Mesothelial cell of epicardium (in vitro differentiated cells): ENCODE data around the gene KCNK5. TPM values are rescaled to one million over a fixed set of nuclear protein-coding genes. Genes with fewer than 3 reads are reported as not detected.

Source experiments
- DNase-seq, 2 experiments: peaks; one replicate each; pipeline ENCODE4 v3.0.0; 2021; ENCODE audit warnings: low spot score in 2 of 2; ENCODE audit not compliant: unreplicated experiment in 2 of 2
- H3K27ac Mint-ChIP-seq: 2 replicates; pipeline ENCODE4 v1.8.0; 2021; ENCODE audit warnings: mixed read lengths
- H3K27me3 Mint-ChIP-seq: 2 replicates; pipeline ENCODE4 v1.8.0; 2021; ENCODE audit warnings: low read depth, mixed read lengths
- H3K36me3 Mint-ChIP-seq: 2 replicates; pipeline ENCODE4 v1.8.0; 2021; ENCODE audit warnings: mixed read lengths
- H3K4me1 Mint-ChIP-seq: 2 replicates; pipeline ENCODE4 v1.8.0; 2021; ENCODE audit warnings: mixed read lengths
- H3K4me3 Mint-ChIP-seq: 2 replicates; pipeline ENCODE4 v1.8.0; 2021; ENCODE audit warnings: mild to moderate bottlenecking, moderate library complexity, mixed read lengths
- H3K9me3 Mint-ChIP-seq: 2 replicates; pipeline ENCODE4 v1.8.0; 2021; ENCODE audit warnings: mixed read lengths
- total RNA-seq: library from RNA; stranded (reverse); gene quantifications from 3 replicates; pipeline ENCODE4 v1.2.1, GENCODE V29; 2021
- TF ChIP-seq, protein P1 (sequence below): fragments of 200-600 bp; sonication (generic); IDR thresholded peaks from one replicate; pipeline ENCODE4 v1.5.0; 2021; ENCODE audit warnings: antibody characterized with exemption; ENCODE audit not compliant: unreplicated experiment

The KCNK5 gene
- total RNA-seq, 1 donor from 2014 or later = 2.5 TPM

DNA sequence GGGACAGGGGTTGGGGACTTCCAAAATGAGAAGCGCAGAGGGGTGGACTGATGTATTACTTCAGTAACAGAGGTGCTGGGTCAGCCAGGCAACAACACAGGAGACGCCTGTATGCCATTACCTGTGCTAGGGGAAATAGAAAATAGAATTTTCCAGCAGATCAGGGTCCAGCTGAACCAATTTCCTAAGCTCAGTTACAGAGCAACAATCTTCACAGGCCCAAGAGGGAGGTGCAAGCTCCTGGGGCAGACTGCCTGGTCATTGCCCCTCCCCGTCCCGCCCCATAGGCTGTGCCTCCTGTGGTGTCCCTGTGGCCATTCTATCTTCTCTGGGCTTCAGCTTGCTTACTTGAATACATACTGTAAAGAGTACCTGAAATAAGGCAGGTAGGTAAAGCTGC lies 3.7 kb downstream of the KCNK5 start:
- no peak overlapping the region for H3K4me3 Mint-ChIP-seq
- DNase-seq = no peak
- H3K27ac Mint-ChIP-seq = no peak overlapping the region

DNA sequence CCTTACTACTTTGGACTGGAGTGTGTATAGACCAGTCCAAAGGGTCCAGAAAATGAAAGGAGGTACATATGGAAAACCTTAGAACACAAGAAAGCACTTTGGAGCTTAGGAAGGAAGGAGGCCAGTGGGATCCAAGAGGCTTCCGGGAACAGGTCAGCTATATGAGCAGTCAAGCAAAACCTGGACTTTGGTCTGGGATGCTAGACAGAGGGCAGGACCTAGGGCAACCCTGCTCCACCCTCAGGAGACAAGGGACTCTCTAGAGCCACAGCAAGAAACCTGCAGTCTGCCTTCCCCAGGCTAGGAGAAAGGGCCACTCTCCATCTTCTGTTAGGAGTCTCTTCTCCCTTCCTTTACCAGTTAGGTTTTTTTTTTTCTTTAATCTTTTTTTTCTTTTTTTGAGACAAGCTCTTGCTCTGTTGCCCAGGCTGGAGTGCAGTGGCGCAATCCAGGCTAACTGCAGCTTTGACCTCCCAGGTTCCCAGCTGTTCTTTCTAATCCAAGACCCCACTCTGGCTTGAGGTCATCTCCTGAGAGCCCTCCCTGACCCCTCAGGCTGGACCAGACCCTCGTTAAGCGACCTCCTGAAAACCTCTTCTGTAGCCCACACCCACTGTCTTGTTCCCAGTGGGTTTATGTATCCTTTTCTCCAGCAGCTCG lies 4.6 kb downstream of the KCNK5 start:
- Mint-ChIP-seq H3K27ac (no peak overlapping the region), H3K36me3 (no peaks in the 10 kb centered on the region), H3K27me3 (peaks cover 27% of the 10 kb centered on the region), H3K9me3 (peaks cover 7% of the 10 kb centered on the region), H3K4me3 (no peak overlapping the region), H3K4me1 (peaks cover 26% of the 10 kb centered on the region)
- TF ChIP-seq, protein P1, sequence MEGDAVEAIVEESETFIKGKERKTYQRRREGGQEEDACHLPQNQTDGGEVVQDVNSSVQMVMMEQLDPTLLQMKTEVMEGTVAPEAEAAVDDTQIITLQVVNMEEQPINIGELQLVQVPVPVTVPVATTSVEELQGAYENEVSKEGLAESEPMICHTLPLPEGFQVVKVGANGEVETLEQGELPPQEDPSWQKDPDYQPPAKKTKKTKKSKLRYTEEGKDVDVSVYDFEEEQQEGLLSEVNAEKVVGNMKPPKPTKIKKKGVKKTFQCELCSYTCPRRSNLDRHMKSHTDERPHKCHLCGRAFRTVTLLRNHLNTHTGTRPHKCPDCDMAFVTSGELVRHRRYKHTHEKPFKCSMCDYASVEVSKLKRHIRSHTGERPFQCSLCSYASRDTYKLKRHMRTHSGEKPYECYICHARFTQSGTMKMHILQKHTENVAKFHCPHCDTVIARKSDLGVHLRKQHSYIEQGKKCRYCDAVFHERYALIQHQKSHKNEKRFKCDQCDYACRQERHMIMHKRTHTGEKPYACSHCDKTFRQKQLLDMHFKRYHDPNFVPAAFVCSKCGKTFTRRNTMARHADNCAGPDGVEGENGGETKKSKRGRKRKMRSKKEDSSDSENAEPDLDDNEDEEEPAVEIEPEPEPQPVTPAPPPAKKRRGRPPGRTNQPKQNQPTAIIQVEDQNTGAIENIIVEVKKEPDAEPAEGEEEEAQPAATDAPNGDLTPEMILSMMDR = no peak
- no peak for DNase-seq

More for the DNA sequence above, 3.7 kb downstream of the KCNK5 start:
- TF ChIP-seq, protein P1 = no peak
- Mint-ChIP-seq H3K27me3 (peaks cover 27% of the 10 kb centered on the region), H3K9me3 (peaks cover 7% of the 10 kb centered on the region), H3K36me3 (no peaks in the 10 kb centered on the region), H3K4me1 (peaks cover 28% of the 10 kb centered on the region)

DNA sequence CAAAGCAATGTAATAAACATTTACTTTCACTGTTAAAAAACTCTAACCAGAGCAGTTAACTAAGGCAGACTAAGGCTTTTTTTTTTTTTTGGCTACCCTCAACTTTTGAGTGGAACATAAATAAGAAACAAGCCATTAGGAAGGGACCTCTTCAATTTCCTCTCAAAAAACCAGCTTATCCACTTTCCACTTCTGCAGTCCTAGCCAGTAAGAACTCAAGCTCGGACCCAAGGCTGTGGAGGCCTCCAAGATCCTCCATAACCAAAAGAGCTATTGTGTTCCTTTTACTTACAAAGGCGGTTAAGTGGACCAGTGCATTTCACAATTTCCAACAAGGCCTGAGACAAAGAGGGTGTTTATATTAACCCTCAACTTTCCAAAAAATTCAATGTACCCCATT lies 5.3 kb downstream of the KCNK5 start:
- peaks cover 26% of the 10 kb centered on the region for H3K4me1 Mint-ChIP-seq
- H3K4me3 Mint-ChIP-seq = no peak overlapping the region
- peaks cover 26% of the 10 kb centered on the region for H3K27me3 Mint-ChIP-seq
- no peaks in the 10 kb centered on the region for H3K36me3 Mint-ChIP-seq
- TF ChIP-seq, protein P1 = no peak
- H3K9me3 Mint-ChIP-seq = peaks cover 7% of the 10 kb centered on the region
- no peak for DNase-seq
- H3K27ac Mint-ChIP-seq = no peak overlapping the region

DNA sequence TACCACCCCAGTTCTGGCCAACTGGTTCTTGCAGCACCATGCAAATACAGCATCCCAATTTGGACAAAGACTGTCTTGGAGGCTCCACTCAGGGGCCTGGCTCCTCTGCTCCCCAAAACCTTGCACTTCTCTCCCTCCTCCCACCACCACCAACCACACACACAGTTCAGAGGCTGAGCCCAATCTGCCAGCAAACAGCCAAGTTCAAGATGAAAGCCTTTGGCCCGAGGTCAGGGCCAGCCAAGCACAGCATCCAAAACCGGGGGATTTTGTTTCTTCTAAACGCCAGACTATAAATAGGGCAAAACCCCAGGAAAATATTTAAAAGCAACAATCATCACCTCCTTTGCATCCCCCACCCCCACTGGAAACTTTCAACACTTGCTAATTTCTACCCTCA lies 5.7 kb downstream of the KCNK5 start:
- DNase-seq = no peak
- TF ChIP-seq, protein P1 = no peak
- Mint-ChIP-seq H3K27ac (no peak overlapping the region), H3K9me3 (peaks cover 7% of the 10 kb centered on the region), H3K4me3 (no peak overlapping the region), H3K27me3 (peaks cover 22% of the 10 kb centered on the region), H3K4me1 (peaks cover 27% of the 10 kb centered on the region), H3K36me3 (no peaks in the 10 kb centered on the region)

DNA sequence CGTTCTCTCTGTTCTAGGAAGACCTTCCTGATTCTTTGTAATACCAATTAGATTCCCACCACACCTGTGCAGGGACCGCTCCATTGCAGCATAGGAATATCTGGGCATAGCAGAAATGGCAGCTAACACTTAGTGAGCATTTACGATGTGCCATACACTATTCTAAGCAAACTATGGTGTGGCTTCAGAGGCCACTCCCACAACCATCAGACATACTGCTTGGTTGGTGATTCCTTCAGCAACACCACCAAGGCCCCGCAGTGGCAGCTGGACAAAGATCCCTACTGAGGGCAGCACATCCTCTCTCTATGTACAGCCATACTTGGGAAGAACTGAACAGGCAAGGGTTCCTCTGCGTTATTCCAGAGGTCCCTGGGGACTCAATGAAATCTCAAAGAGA lies 6.2 kb downstream of the KCNK5 start:
- H3K27ac Mint-ChIP-seq = no peak overlapping the region
- no peak overlapping the region for H3K4me3 Mint-ChIP-seq
- H3K4me1 Mint-ChIP-seq = peaks cover 24% of the 10 kb centered on the region
- no peaks in the 10 kb centered on the region for H3K36me3 Mint-ChIP-seq
- no peak for DNase-seq
- H3K27me3 Mint-ChIP-seq = peaks cover 17% of the 10 kb centered on the region
- peaks cover 7% of the 10 kb centered on the region for H3K9me3 Mint-ChIP-seq
- TF ChIP-seq, protein P1 = no peak
